Measurements from ENCODE around the gene RAPGEF1.
"Not testable (repeated sequence)": the region's sequence is repeated elsewhere in the genome, so short reads cannot be mapped to it uniquely, and the experiment has no call there.

The RAPGEF1 gene

DNA sequence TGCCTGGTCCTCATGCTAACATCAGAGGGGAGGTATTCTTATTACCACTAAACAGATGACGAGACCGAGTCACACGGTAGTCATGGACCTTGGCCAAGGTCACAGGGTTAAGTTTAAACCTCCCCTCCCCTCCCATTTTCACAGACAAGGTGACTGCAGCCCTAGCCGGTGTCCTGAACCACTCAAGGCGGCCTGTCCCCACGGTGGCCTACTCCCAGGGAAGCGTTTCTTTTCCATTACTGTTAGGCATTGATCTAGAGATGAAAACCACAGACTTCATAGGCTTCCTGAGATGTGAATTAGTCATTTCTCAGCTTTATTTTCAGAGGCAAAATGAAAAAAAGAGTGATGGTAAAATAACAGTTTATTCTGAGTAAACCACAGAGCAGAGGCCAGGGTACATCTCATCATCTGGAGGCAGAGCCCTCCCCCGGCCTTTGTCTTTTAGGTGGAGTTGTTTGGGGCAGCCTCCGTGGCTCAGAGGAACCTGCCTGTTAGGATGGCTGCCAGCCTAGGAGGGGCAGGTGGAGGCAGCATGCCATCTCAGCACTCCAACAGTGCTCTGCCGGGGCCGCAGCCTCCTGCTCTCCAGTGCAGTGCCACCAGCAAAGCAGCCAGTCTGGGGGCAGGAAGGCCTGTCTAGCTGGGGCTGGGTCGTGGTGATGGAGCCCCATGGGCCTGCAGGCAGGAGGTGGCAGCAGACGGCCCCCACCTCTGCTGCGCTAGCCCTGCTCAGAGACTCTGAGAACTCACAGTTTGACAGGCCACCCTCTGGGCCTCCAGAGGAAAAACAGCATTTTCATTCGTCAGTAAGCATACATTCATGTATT is 71.2 kb downstream of the RAPGEF1 start:
- peak; percentile 68 for DNase-seq

DNA sequence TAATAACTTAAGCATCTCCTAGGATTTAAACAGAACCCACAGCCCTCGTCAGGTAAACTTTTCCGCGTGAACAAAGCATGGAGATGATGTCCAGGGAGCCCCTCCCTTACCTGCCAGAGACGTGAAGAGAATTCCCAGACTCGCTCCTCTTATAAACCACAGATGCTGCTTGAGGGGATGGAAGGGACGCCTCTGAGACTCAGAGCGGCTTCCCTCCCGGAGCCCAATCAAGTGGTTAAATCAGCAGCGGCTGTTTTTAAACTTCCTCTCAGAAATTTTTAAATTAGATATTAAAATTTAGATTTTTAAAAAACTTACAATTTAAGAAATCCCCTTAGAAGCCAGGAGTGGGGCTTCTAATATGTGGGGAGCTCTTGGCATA is 71.8 kb downstream of the RAPGEF1 start:
- DNase-seq: no peak

DNA sequence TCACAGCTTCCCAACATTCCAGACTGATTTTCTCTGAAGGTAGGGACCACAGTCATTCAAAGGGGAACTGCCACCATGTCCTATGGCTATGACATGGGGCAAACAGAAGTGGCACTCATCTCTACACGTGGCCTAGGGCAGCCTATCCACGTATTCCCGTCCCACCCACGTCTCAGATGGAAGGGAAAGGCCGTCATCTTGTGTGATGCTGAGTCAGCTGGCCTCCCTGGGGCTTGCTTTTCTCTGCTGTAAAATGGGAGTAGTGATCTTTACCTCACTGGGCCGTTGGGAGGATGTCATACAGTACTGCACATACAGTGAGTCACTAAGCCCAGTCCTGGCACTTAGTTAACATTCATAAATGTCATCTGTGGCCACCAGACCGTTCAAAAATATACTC is 72.3 kb downstream of the RAPGEF1 start:
- no peak for DNase-seq

DNA sequence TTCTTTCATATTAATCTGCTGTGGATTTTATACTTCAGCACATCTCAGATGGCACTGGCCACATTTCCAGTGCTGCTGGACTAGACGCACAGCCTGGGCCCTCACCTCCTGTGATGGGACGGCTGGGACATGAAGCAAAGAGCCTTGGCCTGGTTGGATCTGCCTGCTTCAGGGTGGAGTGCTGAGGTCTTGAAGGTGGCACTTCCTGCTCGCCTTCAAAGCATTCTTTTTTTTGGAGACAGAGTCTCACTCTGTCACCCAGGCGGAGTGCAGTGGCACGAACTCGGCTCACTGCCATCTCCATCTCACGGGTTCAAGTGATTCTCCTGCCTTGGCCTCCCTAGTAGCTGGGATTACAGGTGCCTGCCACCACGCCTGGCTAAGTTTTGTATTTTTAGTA is 73.1 kb downstream of the RAPGEF1 start:
- no peak for DNase-seq

DNA sequence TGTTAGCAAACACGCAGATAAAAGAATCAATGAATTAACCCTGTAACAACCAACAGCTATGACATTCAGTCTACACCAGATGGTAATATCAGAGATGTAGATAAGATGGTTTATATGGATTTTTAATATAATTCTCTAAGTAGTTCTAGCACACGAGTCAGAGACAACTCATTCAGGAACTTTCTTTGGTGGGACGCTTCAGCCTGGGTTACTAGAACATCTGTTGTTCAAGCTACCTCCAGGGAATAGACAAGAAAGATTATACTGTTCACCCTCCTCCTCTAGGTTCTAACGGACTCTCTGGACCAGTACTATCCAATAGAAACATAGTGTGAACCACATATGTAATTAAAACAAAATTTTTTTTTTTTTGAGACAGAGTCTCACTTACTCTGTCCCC is 73.8 kb downstream of the RAPGEF1 start:
- no peak for DNase-seq

DNA sequence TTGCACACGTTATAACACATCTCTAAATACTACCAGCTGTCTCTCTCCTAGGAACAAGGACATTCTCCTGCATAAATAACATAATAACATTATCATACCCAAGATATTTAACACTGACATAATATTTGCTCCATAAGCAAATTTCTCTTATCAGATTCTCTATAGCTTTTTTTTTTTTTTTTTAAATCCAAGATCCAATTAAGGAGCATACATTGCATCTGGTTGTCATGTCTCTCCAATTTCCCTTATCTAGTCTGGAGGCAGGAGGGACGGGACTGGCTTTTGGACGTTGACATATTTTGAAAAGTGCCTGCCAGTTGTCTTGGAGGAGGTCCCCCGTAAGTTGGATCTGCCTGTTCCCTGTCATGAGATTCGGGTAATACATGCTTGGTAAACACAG is 76.6 kb downstream of the RAPGEF1 start:
- no peak for DNase-seq

DNA sequence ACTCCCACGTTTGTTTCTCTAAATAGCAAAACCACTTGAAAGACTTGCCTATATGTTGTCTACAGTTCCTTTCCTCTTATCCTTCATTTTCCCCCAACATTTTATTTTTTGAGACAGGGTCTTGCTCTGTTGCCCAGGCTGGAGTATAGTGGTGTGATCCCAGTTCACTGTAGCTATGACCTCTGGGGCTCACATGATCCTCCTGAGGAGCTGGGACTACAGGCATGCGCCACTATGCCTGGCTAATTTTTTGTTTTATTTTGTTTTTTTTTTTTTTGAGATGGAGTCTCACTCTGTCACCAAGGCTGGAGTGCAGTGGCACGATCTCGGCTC is 77.6 kb downstream of the RAPGEF1 start:
- not testable (repeated sequence) for DNase-seq

DNA sequence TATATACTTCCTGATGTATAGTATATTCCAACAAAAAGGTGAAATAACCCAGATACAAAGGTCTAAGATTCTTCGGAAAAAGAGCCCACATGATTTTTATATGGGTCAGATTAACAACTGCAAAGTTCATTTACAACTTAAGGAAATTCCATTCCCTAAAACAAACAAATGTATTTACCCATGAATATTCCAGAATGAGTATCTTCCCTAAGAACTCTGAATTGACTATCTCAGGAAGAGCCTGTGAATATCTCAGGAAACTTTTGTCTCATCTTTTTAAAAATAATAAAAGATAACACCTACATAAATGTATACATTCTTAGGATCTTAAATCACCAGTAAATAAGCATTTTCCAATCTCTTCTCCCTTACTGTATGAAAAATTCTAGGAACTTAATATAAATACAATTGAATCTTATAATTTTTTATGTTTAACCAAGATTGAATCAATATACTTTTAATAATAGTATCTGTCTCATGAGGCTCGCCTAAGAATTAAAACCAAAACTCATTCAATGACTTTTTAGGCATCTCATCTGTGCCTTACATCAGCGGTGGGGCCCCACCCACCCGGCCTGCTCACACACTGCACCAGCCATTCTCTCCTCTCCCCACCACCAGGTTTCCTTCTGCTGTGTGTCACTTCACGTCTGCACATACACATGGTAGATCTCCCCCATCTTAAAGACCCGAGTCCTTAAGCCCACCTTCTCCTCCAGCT is 78.1 kb downstream of the RAPGEF1 start:
- DNase-seq: no peak

DNA sequence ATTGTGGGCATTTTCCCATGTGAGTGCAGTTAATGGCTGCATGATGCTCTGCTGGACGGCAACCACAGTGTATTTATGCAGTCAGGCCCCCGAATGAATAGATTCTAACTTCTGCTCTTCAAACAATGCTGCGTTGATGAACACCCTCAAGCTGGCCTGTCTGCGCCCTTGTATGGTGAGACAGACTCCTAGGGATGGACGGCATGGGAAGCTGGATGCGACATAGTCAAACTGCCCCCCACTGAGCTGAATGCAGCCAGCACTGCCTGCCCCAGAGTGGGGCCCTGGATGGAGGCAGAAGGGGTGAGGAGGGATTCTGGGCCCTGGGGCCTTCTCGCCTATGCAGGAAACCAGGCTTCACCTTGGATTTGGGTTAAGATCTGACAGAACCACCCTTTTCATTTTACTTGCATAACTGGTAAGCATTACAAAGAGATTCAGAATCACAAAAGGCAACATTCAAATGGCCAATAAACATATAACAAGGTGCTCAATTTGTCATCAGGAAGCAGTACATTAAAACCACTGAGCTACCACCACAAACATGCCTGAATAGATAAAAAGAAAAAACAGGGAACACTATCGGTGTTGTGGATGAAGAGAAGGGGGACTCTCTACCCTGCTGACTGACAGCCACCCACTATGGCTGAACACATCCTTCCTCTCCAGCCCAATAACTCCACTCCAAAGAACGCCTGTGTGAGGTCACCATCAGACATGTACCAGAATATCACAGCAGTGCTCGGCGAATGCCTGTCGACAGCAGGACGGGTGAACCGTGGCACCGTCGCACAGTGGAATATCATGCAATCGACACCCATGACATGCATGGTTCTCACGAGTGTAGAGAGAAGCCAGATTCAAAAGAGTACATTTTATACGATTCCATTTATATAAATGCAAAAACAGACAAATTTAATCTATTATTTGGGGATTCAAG is 79.1 kb downstream of the RAPGEF1 start:
- DNase-seq: no peak

DNA sequence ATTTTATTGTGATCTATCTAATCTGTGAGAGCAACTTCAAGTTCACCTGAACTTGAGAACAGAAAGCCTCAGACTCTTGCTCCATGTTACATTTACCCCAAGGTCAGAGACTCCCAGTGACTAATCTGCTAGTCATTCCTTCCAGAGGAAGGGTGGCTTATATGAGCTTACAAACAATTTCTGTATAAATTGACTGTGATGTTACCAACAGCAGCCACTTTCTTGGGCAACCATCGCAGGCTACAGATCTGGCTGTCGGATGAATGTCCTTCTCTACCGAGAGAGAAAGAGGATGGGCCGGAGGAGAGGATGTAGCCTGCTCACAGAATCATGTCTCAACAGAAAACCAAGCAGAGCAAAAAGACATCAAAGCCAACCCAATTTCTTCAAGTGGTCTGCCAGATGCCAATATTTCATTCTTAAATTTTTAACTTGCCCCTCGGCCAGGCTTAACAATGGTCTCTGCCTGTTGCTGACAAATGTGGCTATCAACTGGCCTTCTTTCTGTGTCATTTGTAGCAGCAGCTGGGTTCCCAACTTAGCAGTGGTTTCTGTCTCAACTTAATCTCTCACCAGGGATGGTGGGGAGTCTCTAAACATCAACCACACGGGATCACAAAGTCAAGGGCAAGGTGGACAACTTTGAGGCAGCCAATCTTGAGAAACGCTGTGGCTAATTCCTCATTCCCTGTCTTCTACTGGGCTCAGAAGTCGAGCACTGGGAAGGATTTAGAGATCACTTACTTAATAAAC is 81.3 kb downstream of the RAPGEF1 start:
- DNase-seq: peak; percentile 86

DNA sequence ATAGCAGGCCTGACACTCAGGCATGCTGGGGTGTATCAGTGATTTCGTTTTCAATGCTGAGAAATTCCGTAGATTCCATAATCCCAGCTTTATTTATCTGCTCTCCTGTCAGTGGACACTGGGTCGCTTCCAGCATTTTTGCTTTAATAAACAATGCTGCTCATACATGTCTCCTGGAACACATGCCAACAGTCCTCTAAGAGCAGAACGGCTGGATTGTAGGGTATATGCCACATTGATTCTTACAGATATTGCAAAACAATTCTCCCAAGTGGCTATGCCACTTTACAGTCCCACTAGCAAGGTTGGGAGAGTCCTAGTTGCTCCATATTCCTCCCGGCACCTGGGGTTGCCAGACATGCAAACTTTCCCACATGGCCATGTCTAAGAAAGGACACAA is 81.9 kb downstream of the RAPGEF1 start:
- peak; percentile 67 for DNase-seq

DNA sequence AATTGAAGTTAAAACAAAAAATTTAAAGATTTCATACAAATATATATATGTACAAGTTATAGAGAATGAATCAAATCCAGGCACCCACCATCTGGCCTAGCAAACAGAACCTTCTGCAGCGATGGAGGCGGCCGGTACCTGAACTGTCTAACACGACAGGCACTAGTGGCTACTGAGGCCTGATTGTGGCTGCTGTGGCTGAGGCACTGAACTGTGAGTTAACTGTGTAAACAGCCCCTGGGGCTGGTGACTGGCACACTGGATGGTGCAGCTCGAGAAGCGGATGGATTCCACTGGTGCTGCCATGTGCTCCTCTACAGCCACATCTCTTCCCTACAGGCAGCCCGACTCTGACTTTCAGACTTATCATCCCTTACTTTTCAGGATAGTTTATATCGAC is 82.4 kb downstream of the RAPGEF1 start:
- no peak for DNase-seq

DNA sequence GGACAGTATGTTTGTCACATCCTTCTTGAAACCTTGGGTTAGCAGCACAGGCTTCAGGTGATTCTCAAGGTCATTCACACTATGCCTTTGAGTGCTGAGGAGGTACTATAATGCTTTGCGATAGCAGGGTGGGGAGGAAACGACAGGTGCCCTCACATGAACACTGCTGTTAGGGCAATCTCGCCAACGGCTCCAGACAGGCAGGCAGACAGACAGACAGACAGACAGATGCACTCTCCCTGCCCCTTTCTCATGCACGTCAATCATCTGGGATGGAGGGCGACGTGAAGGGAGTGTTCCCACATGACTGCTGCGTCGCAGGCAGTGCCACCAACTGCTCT is 82.9 kb downstream of the RAPGEF1 start:
- DNase-seq: no peak

DNA sequence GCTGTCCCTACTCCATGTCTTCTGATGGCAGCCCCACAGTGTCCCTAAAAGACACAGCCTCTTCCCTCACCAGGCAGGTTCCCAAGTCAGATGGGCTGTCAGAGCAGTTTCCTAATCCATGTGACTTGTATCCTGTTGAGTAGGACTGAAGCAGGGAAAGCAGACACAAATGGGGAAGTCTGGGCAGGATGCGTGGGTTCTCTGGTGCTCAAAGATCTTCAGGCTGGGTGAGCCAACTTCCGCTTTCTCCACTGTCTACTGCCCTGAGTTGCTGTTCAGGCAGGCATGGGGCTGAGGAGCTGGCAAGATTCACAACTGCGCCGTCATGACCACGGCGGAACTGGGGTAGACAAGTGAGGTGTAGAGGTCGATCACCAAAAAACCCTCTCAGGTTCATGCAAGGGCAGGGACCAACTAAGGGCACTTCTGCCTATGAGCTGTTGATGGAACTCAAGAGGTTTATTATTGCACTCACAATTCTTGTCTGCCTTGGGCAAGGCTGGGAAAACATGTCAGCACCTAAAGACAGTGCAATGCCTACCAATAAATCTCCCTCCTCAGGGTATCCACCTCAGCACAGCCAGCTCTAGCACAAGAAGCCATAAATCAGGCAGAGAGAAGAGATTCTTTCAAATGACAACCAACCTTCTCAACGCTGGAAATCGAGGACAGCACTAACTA is 83.4 kb downstream of the RAPGEF1 start:
- no peak for DNase-seq

DNA sequence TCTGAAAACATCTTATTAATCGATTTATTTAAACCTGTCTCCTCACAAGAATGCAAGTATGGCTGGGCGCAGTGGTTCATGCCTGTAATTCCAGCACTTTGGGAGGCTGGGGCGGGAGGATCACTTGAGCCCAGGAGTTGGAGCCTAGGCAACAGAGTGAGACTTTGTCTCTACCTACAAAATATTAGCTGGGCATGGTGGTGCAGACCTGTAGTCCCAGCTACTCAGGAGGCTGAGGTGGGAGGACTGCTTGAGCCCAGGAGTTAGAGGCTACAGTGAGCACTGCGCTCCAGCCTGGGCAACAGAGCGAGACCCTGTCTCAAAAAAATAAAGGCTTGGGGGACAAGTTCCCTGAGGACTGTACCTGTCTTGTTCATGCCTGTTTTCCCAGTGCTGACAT is 85.5 kb downstream of the RAPGEF1 start:
- not testable (repeated sequence) for DNase-seq

DNA sequence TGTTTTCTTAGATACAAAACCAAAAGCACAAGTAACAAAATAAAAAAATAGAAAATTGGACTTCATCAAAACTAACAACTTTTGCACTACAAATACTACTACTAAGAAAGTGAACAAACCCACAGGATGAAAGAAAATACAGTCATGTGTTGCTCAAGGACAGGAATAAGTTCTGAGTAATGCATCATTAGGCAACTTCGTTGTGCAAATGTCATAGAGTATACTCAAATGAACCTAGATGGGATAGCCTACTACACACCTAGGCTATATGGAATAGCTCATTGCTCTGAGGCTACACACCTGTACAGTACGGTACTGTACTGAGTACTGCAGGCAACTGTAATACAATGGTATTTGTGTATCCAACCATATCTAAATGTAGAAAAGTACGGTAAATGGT is 88.3 kb downstream of the RAPGEF1 start:
- DNase-seq: no peak

DNA sequence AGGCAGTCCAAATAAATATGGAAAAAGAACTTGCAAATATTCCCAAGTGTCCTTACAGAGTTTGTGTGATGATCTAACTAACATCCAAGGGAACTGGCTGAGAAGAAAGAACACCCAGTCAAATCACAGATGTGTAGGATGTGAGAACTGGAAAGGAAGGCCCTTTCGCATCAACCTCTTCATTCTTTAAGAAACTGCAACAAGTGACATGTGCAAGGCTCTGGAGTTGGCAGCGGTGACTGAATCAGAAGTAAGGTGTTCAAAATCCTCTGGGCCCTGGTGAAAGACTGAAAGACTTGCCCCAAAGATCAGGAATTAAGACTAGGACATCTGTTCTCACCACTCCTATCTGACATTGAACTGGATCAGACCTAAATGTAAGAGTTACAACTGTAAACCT is 88.7 kb downstream of the RAPGEF1 start:
- no peak for DNase-seq

DNA sequence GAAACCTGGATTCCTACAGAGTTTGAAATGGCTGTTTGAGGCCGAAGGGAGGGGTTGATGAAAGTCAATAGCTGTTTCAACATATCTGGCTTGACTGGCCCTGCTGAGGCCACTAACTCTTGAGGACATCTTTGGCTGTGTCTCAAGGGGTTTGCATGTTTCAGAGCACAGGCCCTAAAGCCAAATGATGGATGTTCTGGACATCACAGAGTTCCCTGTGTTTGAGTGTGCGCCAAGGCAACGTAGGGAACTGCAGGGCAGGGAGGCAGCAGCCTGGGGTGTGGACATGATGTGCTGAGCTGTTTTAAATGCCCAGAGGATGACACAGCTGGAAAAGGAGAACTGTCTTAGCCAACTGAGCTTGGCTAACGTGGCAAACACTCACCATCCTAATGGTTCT is 89.6 kb downstream of the RAPGEF1 start:
- DNase-seq: no peak

DNA sequence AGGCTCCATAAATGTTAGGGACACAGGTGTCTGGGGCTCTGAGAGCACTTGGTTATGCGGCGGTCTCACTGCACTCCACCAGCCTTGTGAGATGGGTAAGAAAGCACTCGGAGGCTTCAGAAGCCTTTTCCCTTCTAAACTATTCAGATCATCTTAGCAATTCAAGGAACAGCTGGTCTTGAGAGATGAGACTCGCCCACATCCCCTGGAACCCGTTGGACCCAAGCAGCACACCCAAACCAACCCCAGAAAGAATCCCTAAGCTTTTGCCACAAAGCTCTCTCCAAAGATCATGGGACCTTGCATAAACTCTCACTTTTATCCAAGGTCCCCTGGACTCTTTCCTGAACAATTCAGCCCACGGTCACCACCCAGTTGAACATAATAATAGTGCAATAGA is 90.2 kb downstream of the RAPGEF1 start:
- no peak for DNase-seq

DNA sequence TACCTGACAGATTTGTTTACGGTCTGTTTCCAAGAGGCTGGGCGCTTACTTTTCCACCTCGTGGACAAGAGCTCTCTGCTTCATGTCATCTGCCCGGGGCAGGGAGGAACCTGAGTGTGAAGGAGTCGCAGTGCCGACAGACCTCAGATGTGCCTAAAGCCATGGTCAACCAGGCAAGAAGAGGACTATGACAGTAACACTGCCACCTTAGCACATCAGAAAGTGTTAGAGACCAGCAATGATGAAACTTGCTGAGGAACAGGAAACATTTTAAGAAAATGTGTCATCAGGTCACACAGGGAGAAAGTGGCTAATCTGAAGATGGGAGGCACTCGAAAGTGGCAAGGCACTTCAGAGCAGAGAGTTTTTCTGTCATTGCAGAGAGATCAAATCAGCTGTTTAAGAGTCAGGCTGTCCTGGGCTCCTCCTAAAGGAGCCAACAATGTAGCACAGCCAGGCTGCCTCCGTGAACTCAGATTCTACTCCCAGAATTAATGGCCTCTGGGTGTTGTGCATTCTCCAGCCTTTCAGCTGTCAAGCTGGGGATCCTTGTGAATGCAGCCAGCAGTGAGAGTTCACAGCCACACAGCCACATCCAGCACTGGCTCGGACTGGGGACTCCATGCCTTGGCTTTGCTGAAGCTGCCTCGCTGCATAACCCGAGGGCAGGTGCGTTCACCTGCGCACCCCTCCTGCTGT is 94.6 kb downstream of the RAPGEF1 start:
- no peak for DNase-seq

DNA sequence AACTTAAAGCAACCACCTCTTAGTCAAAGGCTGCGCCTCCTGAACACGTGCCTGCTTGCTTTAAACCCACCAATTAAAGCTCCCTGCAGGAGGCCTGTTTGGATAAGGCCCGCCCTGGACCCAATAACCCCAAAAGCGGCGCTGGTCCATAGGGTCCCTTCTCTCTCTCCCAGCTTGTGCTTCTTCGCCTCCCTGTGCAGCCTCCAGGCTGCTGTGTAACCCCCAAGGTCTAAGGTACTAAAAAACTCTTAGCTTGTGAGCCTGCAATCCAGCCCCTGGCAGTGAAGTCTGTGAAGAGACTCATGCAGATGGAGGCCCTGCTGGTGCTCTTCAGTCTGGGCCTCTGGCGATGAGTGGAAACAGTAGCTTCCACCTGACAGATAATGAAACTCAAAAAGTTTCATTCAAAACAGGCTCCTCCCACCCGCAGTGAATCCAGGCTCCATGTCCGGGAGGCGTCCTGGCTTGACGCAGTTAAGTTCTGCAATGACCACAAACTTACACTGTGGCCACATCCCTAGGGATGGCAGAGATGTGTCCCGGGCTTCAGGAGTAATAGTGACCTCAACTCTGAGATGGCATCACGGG is 97.3 kb downstream of the RAPGEF1 start:
- DNase-seq: no peak
